HG03521 (cell line): ENCODE results near the gene MUS81.
"Not testable (repeated sequence)": the region's sequence is repeated elsewhere in the genome, so short reads cannot be mapped to it uniquely, and the experiment has no call there.

ENCODE experiments used
- ATAC-seq: cut with Tn5 transposase; IDR thresholded peaks from one replicate; pipeline ENCODE4 v1.9.1; 2021; ENCODE audit warnings: mild to moderate bottlenecking, moderate library complexity; ENCODE audit not compliant: unreplicated experiment

The MUS81 gene

DNA sequence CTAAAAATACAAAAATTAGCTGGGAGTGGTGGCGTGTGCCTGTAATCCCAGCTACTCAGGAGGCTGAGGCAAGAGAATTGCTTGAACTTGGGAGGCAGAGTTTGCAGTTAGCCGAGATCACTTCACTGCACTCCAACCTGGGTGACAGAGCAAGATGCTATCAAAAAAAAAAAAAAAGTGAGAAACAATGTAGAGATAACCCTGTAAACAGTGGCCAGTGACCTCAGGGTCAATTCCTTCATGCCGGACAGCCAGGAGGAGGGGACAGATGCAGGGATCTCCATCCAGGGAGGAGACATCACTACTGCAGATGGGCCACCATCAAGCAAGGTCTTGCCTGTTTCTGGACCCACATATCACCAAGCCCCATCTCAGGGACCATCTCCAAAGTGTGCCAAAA lies 12.5 kb upstream of the MUS81 start:
- ATAC-seq: no peak

GRCh38 chr11:65848693-65849092 lies 11.5 kb upstream of the MUS81 start:
- not testable (repeated sequence) for ATAC-seq

GRCh38 chr11:65849366-65849765 lies 10.9 kb upstream of the MUS81 start:
- no peak for ATAC-seq

DNA sequence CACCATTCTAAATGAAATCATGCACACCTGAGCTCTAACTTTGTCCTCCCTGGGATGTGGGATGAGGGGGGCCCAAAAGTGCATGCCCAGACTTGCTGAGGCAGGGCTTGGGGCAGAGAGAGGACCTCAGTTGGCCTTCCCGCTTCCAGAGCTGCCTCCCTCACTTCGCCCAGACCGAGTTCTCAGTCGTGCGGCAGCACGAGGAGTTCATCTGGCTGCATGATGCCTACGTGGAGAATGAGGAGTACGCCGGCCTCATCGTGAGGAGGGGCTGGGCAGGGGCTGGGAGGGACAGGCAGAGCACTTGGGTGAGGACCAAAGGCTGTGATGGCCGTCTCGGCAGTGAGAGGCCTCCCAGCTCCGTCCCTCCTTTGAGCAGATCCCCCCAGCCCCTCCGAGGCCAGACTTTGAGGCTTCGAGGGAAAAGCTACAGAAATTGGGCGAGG lies 10.4 kb upstream of the MUS81 start:
- ATAC-seq: no peak

- no peak for ATAC-seq
Observed at GRCh38 chr11:65850217-65851082, 9.8 kb upstream of the MUS81 start.

GRCh38 chr11:65851083-65851579 lies 9.1 kb upstream of the MUS81 start:
- no peak for ATAC-seq

DNA sequence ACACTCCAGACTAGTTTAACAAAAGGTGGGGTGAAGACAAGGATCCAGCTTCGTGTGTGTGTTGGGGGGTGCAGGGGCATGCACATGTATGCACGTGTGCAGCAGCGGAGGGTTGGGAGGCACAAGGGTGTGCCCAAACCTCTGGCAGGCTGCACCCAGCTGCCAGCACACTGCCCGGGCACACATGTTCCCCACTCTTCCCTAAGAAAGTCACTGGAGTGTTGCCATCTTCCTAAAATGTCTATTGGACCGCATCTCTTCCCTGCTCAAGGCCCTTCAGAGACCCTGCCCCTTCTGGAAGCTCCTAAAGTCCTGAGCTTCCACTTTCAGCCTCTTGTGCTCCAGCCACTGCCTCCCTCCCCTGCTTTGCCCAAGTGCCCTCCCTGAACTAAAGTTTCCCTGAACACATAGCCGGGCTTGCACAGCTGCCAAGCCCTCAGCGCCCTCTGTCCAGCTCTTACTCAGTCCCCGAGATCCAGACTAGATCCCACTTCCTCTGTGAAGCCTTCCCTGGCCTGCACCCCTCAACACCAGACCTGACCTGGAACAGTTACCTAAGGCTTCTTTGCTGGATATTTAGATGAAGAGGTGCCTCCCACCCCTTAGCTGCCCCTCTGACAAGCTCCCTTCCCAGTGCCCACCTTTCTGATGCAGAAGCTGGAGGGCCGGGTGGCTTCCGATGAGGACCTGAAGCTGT lies 8.3 kb upstream of the MUS81 start:
- ATAC-seq: no peak

GRCh38 chr11:65852508-65853245 lies 7.6 kb upstream of the MUS81 start:
- ATAC-seq: no peak

DNA sequence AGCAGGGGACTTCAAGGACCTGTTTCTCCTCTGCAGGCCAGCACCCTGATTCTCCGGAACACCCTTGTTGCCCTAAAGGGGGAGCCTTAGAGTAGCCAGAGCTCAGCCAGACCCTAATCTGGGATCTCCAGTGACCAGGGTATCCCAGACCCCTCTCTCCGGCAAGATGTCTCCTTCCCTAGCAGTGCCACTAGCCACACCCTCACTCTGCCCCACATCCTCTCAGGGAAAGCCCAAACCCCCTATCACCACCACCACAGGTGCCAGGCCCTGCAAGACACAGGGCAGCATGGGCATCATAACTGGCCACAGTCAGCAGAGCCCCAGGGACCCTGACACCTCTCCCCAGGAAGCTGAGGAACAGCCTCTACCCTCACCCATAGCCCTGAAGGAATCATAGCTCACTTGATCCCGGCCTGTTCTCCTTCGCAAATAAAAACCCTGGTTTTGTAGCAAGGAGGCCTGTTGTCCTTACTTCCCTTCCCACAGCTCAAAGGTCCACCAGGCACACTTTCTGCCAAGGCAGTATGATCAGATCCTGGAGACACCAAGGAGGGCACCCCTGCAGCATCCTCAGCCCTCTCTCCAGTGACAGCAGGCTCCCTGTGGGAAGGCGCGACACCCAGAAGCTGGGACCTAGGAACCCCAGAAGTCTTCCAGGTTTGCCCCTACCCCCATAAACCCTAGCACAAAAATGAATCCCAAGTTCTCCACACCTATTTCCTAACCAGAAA lies 6.8 kb upstream of the MUS81 start:
- ATAC-seq: no peak

DNA sequence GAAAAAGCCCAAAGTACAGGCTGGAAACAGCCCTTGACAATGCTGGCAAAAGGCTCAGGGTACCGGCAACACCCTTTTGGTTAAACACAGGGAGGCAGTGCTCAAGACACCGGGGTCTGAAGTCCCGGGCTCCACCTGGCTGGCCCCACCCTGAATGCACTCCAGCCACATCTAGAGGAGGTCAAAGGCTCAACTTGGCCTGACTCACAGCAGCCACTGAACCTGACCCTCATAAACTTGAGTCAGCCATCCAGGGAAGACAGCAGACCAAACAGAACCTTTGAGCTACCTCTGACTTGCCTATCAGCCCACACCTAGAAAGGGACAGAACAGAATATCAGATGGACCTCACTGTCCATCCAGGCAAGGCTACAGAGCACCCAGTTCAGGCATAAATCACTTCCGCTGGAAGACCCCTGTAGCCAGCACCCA lies 6.1 kb upstream of the MUS81 start:
- no peak for ATAC-seq

- no peak for ATAC-seq
Observed at GRCh38 chr11:65854852-65855837, 5.1 kb upstream of the MUS81 start.

DNA sequence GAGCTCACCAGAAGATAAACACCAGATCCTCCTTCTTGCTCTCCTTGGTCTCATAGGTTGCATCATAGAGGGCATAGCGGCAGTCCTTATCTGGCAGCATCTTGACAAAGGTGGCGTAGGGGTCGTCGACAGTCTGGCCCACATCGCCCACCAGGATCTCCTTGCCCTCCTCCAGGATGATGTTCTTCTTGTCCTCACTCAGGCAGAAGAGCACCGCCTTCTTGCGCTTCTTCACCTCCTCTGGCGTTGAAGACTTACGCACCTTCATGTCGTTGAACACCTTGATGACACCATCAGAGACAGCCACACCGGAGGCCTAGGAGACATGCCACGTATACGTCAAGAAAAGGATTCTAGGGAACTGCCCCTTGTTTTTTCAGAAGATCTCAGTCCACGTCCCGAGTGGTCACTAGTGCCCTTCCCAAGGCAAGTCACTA lies 4.3 kb upstream of the MUS81 start:
- no peak for ATAC-seq

GRCh38 chr11:65856689-65857499 lies 3.3 kb upstream of the MUS81 start:
- ATAC-seq: peak; percentile 21

DNA sequence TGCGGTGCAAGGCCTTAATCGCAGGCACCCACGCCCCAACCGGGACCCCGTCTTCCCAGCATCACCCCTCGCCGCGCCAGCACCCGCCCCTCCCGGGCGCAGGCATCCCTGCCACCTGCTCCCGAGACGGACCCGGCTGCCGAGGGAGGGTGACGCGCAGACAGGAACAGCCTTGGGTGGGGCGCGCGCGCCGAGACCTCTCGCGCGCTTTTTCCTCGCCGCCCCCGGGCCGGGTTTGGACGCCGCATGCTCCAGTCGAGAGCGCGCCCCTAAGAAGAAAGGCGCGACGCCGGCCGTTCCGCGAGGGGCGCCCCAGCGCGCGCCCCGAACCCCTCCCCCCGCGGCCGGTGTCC lies 2.8 kb upstream of the MUS81 start:
- peak; percentile 2 for ATAC-seq

DNA sequence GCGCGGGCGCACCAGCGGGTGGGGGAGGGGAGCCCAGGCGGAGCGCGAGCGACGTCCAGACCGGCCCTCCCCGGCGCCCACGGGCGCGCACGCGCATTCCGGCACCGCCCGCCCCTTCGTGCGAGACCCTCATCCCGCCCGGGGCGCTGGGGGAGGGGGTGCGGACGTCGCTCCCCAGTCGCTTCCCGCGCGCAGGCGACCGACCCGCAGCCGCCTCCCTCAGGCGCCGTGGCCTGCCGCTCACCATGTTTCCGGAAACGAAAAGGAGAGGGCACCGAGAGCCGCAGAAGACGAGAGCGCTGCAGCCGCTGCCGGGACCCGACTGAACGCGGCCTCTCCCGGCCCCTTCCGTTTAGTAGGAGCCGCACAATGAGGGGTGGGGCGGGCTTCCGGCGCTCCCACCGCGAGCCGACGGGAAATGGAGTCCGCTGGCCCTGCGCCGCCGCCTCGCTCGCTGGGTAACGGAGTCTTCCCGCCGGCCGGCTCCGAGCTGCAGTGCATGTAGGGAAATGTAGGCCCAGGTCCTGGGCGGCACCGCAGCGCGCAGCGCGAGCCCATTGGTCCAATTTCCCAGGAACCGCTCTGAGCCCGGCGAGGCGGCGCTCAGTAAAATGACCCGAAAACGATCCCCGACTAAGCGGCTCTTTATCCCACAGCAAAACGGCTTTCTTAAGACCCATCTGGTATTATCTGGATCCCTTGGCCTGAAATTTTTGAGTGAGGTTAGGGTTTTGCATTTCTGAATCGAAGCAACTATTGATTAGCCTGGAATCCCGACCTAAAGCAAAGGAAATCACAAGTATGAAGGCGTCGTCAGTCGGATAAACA lies 2.2 kb upstream of the MUS81 start, which contains the start of gene CFL1:
TSS of gene CFL1 (minus strand) at position 328 of the 828 bp plus-strand sequence. CDS start at position 247, 81 bp downstream.
- peak; percentile 50 for ATAC-seq

GRCh38 chr11:65858681-65859087 lies 1.5 kb upstream of the MUS81 start:
- no peak for ATAC-seq

- ATAC-seq: peak; percentile 50
Observed at GRCh38 chr11:65859095-65859811, 980 bp upstream of the MUS81 start.
